ENCODE data around the gene WWOX. TPM values are rescaled to one million over a fixed set of nuclear protein-coding genes. Genes with fewer than 3 reads are reported as not detected.

The WWOX gene
- total and polyA plus RNA-seq, 2 of the 8 experiments (the other 6 are each of a cell fraction or from before 2014, with no cell fraction given) = 5.4 to 16.7 TPM

DNA sequence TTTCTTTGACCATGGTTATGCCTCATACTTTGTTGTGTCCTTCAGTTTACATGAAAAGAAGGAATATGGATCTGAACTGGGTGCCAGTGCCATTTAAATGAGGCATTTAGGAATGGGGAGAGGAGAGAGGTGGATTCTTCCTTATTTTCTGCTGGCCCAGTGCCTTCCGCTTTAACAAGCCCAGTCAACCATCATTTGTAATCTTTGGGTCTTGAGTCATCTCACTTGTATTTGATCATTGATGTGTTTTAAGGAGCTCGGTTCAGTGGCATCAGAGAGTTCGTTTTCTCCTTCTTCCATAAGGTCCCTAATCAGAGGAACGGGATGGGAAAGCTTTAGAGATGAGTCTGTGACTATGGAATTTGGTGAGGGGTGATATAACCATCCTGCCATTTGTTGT, 334.9 kb downstream of the WWOX start (continued):
- TF ChIP-seq GTF2F1 (IDR thresholded peaks at IDR 0.05; ENCODE audit: borderline replicate concordance, low read depth, low read length) (no peak), FOSL1 (IDR thresholded peaks at IDR 0.05; ENCODE audit: insufficient read depth, low read depth, low read length) (no peak)

All from H1 (cell line).